ENCODE results near the gene TMTC4. TPM values are rescaled to one million over a fixed set of nuclear protein-coding genes. Genes with fewer than 3 reads are reported as not detected.

TMTC4 gene, protein sequence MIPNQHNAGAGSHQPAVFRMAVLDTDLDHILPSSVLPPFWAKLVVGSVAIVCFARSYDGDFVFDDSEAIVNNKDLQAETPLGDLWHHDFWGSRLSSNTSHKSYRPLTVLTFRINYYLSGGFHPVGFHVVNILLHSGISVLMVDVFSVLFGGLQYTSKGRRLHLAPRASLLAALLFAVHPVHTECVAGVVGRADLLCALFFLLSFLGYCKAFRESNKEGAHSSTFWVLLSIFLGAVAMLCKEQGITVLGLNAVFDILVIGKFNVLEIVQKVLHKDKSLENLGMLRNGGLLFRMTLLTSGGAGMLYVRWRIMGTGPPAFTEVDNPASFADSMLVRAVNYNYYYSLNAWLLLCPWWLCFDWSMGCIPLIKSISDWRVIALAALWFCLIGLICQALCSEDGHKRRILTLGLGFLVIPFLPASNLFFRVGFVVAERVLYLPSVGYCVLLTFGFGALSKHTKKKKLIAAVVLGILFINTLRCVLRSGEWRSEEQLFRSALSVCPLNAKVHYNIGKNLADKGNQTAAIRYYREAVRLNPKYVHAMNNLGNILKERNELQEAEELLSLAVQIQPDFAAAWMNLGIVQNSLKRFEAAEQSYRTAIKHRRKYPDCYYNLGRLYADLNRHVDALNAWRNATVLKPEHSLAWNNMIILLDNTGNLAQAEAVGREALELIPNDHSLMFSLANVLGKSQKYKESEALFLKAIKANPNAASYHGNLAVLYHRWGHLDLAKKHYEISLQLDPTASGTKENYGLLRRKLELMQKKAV
- 11.4 TPM for polyA plus RNA-seq (2012; ENCODE audit: insufficient read depth, insufficient read length, low read depth)

DNA sequence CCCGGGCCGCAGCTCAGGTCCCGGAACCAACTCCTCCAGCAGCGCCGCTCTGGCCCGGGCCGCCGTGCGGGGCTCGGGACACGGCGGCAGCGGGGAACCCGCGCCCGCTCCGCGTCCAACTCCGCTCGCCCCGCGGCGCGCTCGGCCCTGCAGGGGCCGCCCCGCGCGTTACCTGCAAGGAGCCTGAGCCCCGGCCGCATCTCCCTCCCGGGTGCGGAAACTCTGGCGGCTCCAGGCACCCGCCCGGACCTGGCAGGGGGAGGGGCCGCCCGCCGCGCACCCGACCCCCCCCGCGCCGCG lies at the start of gene TMTC4:
TMTC4 (minus strand) TSS at position 224 of the 300 bp plus-strand sequence. CDS start 4,433 bp downstream, outside the sequence.
- H3K4me3 ChIP-seq (ENCODE audit: low read depth, low read length) = peak within 1 kb of the TSS; percentile 84
- no peaks in the 10 kb centered on the region for H3K9me3 ChIP-seq
- TF ChIP-seq, protein P1, sequence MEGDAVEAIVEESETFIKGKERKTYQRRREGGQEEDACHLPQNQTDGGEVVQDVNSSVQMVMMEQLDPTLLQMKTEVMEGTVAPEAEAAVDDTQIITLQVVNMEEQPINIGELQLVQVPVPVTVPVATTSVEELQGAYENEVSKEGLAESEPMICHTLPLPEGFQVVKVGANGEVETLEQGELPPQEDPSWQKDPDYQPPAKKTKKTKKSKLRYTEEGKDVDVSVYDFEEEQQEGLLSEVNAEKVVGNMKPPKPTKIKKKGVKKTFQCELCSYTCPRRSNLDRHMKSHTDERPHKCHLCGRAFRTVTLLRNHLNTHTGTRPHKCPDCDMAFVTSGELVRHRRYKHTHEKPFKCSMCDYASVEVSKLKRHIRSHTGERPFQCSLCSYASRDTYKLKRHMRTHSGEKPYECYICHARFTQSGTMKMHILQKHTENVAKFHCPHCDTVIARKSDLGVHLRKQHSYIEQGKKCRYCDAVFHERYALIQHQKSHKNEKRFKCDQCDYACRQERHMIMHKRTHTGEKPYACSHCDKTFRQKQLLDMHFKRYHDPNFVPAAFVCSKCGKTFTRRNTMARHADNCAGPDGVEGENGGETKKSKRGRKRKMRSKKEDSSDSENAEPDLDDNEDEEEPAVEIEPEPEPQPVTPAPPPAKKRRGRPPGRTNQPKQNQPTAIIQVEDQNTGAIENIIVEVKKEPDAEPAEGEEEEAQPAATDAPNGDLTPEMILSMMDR (IDR thresholded peaks at IDR 0.05; ENCODE audit: low read depth, low read length) = no peak
- H3K36me3 ChIP-seq = no peaks in the 10 kb centered on the region; the same call in 1 of the 2 replicates
- no peaks in the 10 kb centered on the region for H3K27me3 ChIP-seq
- no peak for DNase-seq
- no peaks in the 10 kb centered on the region for H3K4me1 ChIP-seq

DNA sequence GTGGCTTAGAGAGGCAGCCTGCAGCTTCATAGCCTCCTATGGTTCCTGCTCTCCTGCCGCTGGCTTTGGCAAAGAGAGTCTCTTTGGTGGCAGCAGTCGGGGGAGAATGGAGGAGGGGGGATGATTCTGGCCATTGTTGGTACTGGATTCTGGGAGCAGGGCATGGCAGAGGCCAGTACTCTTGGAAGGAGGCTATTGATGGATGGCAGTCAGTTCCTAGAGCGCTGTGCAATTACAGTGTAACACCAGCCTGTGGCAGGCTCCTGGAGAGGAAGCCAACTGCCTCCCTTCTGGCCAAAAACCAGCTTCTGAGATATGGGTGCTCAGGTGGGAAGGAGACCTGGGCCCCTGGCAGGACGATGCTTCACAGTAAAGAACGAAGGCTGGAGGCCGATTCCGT lies 47.9 kb upstream of the TMTC4 start:
- TF ChIP-seq, protein P1 (IDR thresholded peaks at IDR 0.05; ENCODE audit: low read depth, low read length) = 0 out of 2 replicates have a peak, but pooled peaks have one; percentile 10
- DNase-seq = no peak

DNA sequence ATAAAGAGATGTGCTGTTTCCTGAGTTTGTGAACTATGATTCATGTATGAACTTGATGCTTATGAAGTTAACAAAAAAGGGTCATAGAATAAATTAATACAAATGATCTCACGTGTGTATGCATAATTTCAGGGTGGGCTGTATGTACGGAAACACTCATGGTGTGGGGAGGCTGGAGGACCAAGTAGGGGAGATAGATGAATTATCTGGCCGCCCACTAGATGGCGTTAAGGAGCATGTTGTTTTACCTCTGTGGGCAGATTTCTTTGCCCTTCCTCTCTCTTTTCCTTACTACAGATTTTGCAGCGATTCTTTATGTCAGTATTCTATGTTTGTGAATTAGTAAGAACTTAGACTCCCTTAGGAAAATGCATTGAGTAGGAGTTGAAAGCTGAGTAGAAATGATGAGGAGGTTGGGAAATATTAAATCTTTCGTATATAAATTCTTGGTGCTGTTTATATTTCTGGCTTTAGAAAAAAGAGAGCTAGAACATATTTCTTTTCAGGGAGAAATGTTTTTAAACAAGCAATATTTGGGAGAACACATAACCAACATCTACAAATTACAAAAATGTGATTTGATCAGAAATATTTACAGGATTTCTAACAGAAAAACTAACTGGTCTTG lies 47.4 kb upstream of the TMTC4 start:
- Histone ChIP-seq H3K27me3 (peaks cover 4% of the 10 kb centered on the region), H3K9me3 (no peaks in the 10 kb centered on the region; the same call in 1 of the 2 replicates), H3K36me3 (no peaks in the 10 kb centered on the region), H3K4me1 (no peaks in the 10 kb centered on the region), H3K4me3 (ENCODE audit: low read depth, low read length) (no peak overlapping the region)
- peak; percentile 66 for DNase-seq
- TF ChIP-seq, protein P1 (IDR thresholded peaks at IDR 0.05; ENCODE audit: low read depth, low read length) = peak; percentile 80

More for the DNA sequence above, 47.9 kb upstream of the TMTC4 start:
- 0 out of 2 replicates have a peak, but pooled peaks cover 2% of the 10 kb centered on the region for H3K27me3 ChIP-seq
- no peaks in the 10 kb centered on the region for H3K4me1 ChIP-seq
- H3K9me3 ChIP-seq = no peaks in the 10 kb centered on the region; the same call in 1 of the 2 replicates
- no peaks in the 10 kb centered on the region for H3K36me3 ChIP-seq
- no peak overlapping the region for H3K4me3 ChIP-seq (ENCODE audit: low read depth, low read length)

DNA sequence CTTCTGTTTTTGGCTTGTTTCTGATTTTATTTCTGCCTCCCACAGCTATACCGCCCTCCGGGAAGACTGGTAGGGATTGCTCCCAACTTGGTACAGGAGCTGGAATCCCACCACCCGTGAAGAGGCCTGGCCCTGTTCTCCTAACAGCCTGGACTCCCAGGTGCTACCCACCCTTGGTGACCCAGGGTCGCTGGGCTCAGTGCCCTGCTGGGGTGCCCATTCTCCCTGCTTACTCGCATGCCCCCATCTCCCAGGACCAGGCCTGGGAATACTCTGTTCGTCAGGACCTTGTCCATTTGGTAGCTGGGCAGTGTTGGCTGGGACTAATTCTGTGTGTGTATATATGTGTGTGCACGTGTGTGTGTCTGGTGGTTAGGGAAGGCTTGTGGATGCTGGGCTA lies 41.0 kb upstream of the TMTC4 start:
- Histone ChIP-seq H3K4me1 (no peaks in the 10 kb centered on the region), H3K27me3 (peaks cover 6% of the 10 kb centered on the region), H3K4me3 (ENCODE audit: low read depth, low read length) (no peak overlapping the region), H3K9me3 (no peaks in the 10 kb centered on the region; the same call in 1 of the 2 replicates), H3K36me3 (no peaks in the 10 kb centered on the region)
- TF ChIP-seq, protein P1 (IDR thresholded peaks at IDR 0.05; ENCODE audit: low read depth, low read length) = no peak
- DNase-seq = no peak

DNA sequence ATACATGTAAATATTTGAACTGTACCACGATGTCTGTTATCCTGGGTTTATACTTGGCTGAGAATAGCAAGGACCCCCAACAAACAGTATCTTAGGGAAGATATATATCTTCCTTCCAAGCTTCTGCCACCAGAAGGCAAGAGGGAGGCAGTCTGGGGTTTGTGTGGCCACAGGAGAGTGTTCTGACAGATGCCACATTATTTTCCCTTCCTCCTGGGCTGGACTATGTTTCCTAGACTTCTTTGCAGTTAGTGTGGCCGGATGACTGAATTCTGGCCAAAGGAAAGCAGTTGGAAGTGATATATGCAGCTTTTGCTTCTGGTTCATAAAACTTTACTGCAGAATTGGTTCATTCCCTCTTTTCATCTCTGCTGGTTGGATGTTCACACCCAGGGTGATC lies 39.9 kb upstream of the TMTC4 start:
- H3K36me3 ChIP-seq = no peaks in the 10 kb centered on the region

More for the DNA sequence above, 39.9 kb upstream of the TMTC4 start:
- H3K27me3 ChIP-seq = peaks cover 6% of the 10 kb centered on the region
- TF ChIP-seq, protein P1 (IDR thresholded peaks at IDR 0.05; ENCODE audit: low read depth, low read length) = no peak
- H3K9me3 ChIP-seq = no peaks in the 10 kb centered on the region
- H3K4me3 ChIP-seq (ENCODE audit: low read depth, low read length) = no peak overlapping the region
- H3K4me1 ChIP-seq = no peaks in the 10 kb centered on the region
- no peak for DNase-seq

Measured in BE2C (cell line).